GM21528 (cell line): ENCODE measurements around the gene PM20D1.

ENCODE experiments used
- ATAC-seq: cut with Tn5 transposase; IDR thresholded peaks from one replicate; pipeline ENCODE4 v1.9.1; 2021; ENCODE audit warnings: mild to moderate bottlenecking, moderate library complexity; ENCODE audit not compliant: unreplicated experiment, low FRiP score

PM20D1 gene

DNA sequence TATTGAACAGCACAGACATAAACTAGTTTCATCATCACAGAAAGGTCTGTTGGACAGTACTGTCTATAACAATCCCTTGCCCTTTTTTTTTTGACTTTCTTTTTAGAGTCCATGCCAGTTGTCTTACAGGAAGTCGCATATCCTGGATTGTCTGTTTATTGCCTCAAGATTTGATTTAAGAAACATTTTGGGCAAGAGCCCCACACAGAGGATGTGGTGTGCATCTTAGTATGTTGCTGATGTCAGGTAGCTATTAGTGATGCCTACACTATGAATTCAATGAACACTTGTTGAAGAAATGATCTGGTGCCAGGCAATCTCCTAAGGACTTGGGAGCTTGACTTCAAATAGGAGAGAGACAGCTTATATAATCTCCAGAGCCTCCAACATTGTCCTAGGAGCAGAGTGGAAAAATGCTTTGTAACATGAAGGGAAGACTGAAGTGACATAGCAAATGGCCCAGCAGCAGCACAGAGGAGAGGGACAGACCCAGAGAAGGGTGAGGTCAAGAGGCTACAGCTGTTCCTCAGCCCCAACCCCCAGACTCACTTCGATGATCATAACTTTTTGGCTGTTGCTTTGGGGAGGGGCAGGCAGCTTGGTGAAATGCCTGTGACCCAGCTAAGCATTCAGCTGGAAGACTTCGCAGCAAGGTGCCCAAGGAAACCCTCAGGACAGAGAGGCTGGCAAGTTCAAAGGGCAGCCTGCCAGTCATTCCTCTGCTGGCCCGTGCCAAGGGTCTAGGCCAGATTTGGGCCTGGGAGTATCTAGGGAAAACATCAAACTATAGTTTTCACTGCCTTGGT lies 67.1 kb downstream of the PM20D1 start:
- no peak for ATAC-seq

DNA sequence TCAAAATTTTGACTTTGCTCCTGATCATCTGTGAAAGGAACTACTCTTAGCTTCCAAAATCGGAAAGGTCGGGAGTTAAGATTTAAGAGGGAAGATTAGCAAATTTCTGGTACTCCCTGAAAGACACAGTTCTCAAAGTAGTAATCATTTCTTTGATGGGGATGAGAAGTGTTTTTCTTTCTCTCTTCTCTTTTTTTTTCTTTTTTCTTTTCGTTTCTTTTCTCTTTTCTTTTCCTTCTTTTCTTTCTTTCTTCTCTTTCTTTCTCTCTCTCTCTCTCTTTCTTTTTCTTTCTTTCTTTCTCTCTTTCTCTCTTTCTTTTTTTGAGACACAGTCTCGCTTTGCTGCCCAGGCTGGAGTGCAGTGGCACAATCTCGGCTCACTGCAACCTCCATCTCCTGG lies 69.6 kb downstream of the PM20D1 start:
- ATAC-seq: no peak
